ENCODE results near the gene GLI3. TPM values are rescaled to one million over a fixed set of nuclear protein-coding genes. Genes with fewer than 3 reads are reported as not detected.
A peak's percentile ranks its signal among the peaks of the same experiment; 100 is the strongest.

Gene GLI3
- total RNA-seq, 4 donors from 2014 or later: 16.5 to 105 (median 22.6) TPM

DNA sequence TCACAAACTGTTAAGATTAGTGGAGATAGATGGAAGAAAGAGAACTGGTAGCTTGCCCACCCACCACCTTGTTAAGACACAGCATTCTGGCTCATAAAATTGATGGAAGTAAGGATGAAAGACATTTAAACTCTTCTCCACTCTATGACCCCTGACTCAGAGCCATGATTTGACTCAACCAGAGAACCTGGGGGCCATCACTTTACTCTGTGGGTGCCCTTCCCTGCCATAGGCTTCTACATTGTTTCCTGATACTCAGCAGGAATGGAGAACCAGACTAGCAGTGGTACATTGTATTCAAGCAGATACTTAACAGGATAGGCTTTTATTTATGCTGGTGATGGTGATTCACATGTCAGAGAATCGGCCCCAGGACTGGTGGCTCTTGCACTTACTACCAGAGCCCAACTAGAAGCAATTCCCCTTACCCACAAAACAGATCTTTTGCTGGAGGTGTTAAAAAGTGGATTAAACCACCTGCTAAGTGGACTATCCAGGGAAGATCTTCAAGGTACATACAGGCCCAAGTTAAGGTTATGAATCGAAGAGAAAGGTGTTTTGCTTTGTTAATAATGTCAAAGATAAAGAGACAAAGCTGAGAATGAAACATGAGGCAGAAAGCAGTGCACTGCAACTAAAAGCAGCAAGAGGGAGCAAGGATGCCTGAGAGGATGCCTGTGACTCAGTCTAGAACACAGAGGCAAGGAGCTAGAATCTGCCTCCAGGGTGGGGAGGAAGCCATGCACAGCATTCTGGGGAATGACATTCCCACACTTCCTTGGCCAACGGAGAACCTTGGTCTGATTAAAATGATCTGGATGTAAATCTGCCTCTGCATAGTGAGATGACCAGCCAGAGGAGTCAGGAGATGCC, 36.0 kb upstream of the GLI3 start:
- TF ChIP-seq, protein P1, sequence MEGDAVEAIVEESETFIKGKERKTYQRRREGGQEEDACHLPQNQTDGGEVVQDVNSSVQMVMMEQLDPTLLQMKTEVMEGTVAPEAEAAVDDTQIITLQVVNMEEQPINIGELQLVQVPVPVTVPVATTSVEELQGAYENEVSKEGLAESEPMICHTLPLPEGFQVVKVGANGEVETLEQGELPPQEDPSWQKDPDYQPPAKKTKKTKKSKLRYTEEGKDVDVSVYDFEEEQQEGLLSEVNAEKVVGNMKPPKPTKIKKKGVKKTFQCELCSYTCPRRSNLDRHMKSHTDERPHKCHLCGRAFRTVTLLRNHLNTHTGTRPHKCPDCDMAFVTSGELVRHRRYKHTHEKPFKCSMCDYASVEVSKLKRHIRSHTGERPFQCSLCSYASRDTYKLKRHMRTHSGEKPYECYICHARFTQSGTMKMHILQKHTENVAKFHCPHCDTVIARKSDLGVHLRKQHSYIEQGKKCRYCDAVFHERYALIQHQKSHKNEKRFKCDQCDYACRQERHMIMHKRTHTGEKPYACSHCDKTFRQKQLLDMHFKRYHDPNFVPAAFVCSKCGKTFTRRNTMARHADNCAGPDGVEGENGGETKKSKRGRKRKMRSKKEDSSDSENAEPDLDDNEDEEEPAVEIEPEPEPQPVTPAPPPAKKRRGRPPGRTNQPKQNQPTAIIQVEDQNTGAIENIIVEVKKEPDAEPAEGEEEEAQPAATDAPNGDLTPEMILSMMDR (IDR thresholded peaks at IDR 0.05): peak in 3 of 4 experiments; percentile 13 to 22 (median 13)
- no peak for TF ChIP-seq POLR2A (IDR thresholded peaks at IDR 0.05)
- no peaks in the 10 kb centered on the region for H3K36me3 ChIP-seq
- H3K4me1 ChIP-seq: no peaks in the 10 kb centered on the region
- no peaks in the 10 kb centered on the region for H3K27me3 ChIP-seq
- no peak for DNase-seq
- H3K27ac ChIP-seq: no peak overlapping the region
- no peak overlapping the region for H3K4me3 ChIP-seq
- no peaks in the 10 kb centered on the region for H3K9me3 ChIP-seq
- intact Hi-C loops (cut with DNase I; ENCODE audit: low total_unique reads): no loop called here

DNA sequence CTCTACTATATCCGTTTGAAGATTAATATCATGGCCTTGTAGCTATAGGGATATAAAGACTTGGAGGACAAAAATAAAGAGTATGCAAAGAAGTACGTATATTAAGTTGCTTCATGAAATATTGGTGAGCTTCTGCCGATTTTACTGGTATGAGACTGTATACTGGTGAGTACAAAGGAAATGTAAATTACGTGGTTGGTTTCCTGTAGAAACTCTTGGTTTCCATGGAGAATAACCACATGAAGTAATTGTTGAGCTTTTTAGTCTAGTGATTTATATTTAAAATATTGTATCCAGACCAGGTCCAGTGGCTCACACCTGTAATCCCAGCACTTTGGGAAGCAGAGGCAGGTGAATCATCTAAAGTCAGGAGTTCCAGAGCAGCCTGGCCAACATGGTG, 32.2 kb upstream of the GLI3 start:
- H3K4me3 ChIP-seq: no peak overlapping the region
- H3K4me1 ChIP-seq: no peaks in the 10 kb centered on the region
- no peak overlapping the region for H3K27ac ChIP-seq
- intact Hi-C loops (cut with DNase I; ENCODE audit: low total_unique reads): no loop called here
- DNase-seq: no peak
- H3K27me3 ChIP-seq: no peaks in the 10 kb centered on the region
- H3K9me3 ChIP-seq: no peaks in the 10 kb centered on the region
- no peak for TF ChIP-seq POLR2A (IDR thresholded peaks at IDR 0.05)
- TF ChIP-seq, protein P1 (IDR thresholded peaks at IDR 0.05): no peak
- no peaks in the 10 kb centered on the region for H3K36me3 ChIP-seq

DNA sequence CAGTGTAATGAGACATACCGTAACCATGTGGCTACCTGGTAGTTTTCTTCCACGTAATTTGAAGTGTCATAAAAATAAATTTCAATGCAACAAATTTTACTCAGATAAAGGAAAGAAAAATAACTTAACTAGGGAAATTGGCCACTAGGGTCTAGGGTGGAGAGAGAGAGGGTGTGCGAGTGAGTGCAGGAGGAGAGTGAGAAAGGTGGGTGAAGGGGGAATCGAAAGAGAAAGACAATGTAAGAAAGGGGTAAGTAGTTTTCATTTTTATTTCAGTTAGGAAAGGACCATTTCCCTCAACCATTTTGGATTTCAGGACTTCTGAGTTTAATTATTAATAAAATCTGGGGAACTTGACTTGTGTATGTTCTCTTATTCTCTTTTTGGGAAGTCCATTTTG, 27.7 kb upstream of the GLI3 start:
- TF ChIP-seq POLR2A (IDR thresholded peaks at IDR 0.05): no peak
- TF ChIP-seq, protein P1 (IDR thresholded peaks at IDR 0.05): no peak
- DNase-seq: no peak
- Histone ChIP-seq H3K27ac (no peak overlapping the region), H3K4me1 (no peaks in the 10 kb centered on the region), H3K27me3 (no peaks in the 10 kb centered on the region), H3K36me3 (no peaks in the 10 kb centered on the region), H3K9me3 (no peaks in the 10 kb centered on the region), H3K4me3 (no peak overlapping the region)
- intact Hi-C loops (cut with DNase I; ENCODE audit: low total_unique reads): no loop called here

DNA sequence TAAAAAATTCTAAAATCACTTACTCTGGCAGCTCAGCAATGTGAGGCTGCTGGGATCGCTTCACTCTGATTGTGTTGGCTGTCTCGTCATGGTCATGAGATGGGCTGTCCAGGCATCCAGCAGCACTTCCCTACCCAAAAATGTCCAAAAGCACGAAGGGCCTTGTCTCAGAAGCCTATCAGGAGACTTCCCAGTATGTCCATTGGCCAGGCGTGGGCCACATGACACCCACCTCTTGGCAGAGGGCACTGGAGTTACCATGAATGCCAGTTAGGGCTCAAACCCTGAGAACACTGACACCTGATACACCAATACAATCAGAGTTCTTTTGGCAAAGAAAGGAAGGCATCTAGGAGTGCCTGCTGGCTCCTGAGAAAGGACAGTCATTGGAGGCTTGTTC, 27.0 kb upstream of the GLI3 start:
- Histone ChIP-seq H3K9me3 (no peaks in the 10 kb centered on the region), H3K27me3 (no peaks in the 10 kb centered on the region), H3K27ac (no peak overlapping the region), H3K36me3 (no peaks in the 10 kb centered on the region), H3K4me3 (no peak overlapping the region), H3K4me1 (no peaks in the 10 kb centered on the region)
- intact Hi-C loops (cut with DNase I; ENCODE audit: low total_unique reads): no loop called here
- TF ChIP-seq, protein P1 (IDR thresholded peaks at IDR 0.05): no peak
- no peak for TF ChIP-seq POLR2A (IDR thresholded peaks at IDR 0.05)
- DNase-seq: no peak

DNA sequence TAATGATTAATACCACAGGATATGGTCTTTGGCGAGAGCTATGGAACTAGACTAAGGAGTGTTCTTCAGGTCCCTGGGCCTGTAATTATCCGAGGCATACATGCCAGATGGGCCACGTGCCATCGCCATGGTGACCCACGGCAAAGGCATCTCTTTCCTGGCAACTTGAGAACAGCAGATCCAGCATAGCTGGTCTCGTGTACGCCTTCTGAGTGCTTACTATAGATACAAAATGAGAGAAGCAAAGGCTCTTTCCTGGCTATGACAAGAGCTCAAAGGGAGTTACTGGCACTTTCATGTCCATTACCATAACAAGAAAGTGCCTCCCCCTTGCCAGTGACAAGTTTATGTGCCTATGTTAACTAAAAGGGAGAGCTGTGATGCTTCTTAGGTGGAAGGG, 26.0 kb upstream of the GLI3 start:
- H3K36me3 ChIP-seq: no peaks in the 10 kb centered on the region
- intact Hi-C loops (cut with DNase I; ENCODE audit: low total_unique reads): no loop called here
- H3K4me1 ChIP-seq: no peaks in the 10 kb centered on the region
- H3K27ac ChIP-seq: no peak overlapping the region
- TF ChIP-seq, protein P1 (IDR thresholded peaks at IDR 0.05): no peak
- no peak for TF ChIP-seq POLR2A (IDR thresholded peaks at IDR 0.05)
- H3K9me3 ChIP-seq: no peaks in the 10 kb centered on the region
- peak; percentile 63 to 74 for DNase-seq
- H3K27me3 ChIP-seq: no peaks in the 10 kb centered on the region
- H3K4me3 ChIP-seq: no peak overlapping the region
